GF-D8 (cell line): ENCODE measurements around the gene EI24.

Experiments used
- DNase-seq: peaks from one replicate; lab custom pipeline; 2025; lab: John Stamatoyannopoulos, UW

The EI24 gene

GRCh38 chr11:125627236-125627910 lies 58.1 kb downstream of the EI24 start:
- no peak for DNase-seq
